SK-N-SH (cell line): Measurements from ENCODE around the gene ATG7. TPM values are rescaled to one million over a fixed set of nuclear protein-coding genes. Genes with fewer than 3 reads are reported as not detected.

Source experiments
- CTCF ChIA-PET: fragments of 300-600, 350-600 bp; formaldehyde crosslinking; extraction: SDS; loops from one replicate; lab custom pipeline; 2021; lab: Yijun Ruan, JAX
- POLR2A ChIA-PET: fragments of 350-600 bp; sonication (Branson Sonifier 250); formaldehyde crosslinking; extraction: SDS; loops from one replicate; lab custom pipeline; 2020; ENCODE audit warnings: antibody characterized with exemption, inconsistent platforms; lab: Yijun Ruan, JAX
- DNase-seq: peaks from one replicate; pipeline ENCODE4 v3.0.0; 2012
- H2AFZ ChIP-seq: fragments of 200-600 bp; sonication (generic); 2 replicates; pipeline ENCODE4 v1.8.1; 2016; ENCODE audit warnings: antibody characterized with exemption, mild to moderate bottlenecking, low read depth
- H3F3A ChIP-seq: fragments of 200-600 bp; sonication (generic); replicated peaks from 2 replicates; pipeline ENCODE3; 2016; ENCODE audit warnings: antibody characterized with exemption, mild to moderate bottlenecking; ENCODE audit not compliant: insufficient read depth
- H3K27ac ChIP-seq, 2 experiments: fragments of 200-500 bp in 1 of 2; fragments of 200-600 bp in 1 of 2; sonication (Bioruptor generic) in 1 of 2; sonication (generic), shearing (Covaris generic) in 1 of 2; 2 replicates each; pipeline versions ENCODE4 v1.5.1 to v1.6.1; 2014 to 2016; ENCODE audit warnings: low read depth in 2 of 2, inconsistent platforms in 1 of 2, low read length in 1 of 2, mild to moderate bottlenecking in 1 of 2, mixed read lengths in 1 of 2
- H3K27me3 ChIP-seq: fragments of 200-600 bp; sonication (generic), shearing (Covaris generic); 2 replicates; pipeline ENCODE4 v1.6.1; 2016; ENCODE audit warnings: mixed run types; ENCODE audit not compliant: insufficient read depth
- H3K36me3 ChIP-seq, 2 experiments: fragments of 200-500 bp in 1 of 2; fragments of 200-600 bp in 1 of 2; sonication (Bioruptor generic) in 1 of 2; sonication (generic) in 1 of 2; replicated peaks in 1 of 2; 2 replicates each; pipeline versions ENCODE3 to v1.5.1; 2014 to 2016; ENCODE audit warnings: low read length in 1 of 2, mild to moderate bottlenecking in 1 of 2; ENCODE audit not compliant: insufficient read depth in 2 of 2, control insufficient read depth in 1 of 2
- H3K4me1 ChIP-seq, 2 experiments: fragments of 200-500 bp in 1 of 2; fragments of 200-600 bp in 1 of 2; sonication (Bioruptor generic) in 1 of 2; sonication (generic), shearing (Covaris generic) in 1 of 2; 2 replicates each; pipeline versions ENCODE4 v1.5.1 to v1.6.1; 2014 to 2016; ENCODE audit warnings: low read depth in 1 of 2, low read length in 1 of 2, mixed run types in 1 of 2; ENCODE audit not compliant: insufficient read depth in 2 of 2, control insufficient read depth in 1 of 2
- H3K4me2 ChIP-seq: fragments of 200-600 bp; sonication (generic), shearing (Covaris generic); 2 replicates; pipeline ENCODE4 v1.6.1; 2017; ENCODE audit warnings: mixed run types
- H3K4me3 ChIP-seq, 2 experiments: fragments of 200-500 bp in 1 of 2; fragments of 200-600 bp in 1 of 2; sonication (Bioruptor generic) in 1 of 2; sonication (generic), shearing (Covaris generic) in 1 of 2; 2 replicates each; pipeline versions ENCODE4 v1.5.1 to v1.8.1; 2014 to 2016; ENCODE audit warnings: low read depth in 2 of 2, inconsistent platforms in 1 of 2, low read length in 1 of 2, mild to moderate bottlenecking in 1 of 2, mixed read lengths in 1 of 2, moderate library complexity in 1 of 2
- H3K79me2 ChIP-seq: fragments of 200-600 bp; sonication (generic); 2 replicates; pipeline ENCODE4 v1.8.1; 2017; ENCODE audit warnings: mild to moderate bottlenecking; ENCODE audit not compliant: insufficient read depth
- H3K9ac ChIP-seq: fragments of 200-600 bp; sonication (generic); 2 replicates; pipeline ENCODE4 v1.6.1; 2017; ENCODE audit warnings: mixed run types
- H3K9me2 ChIP-seq: fragments of 200-600 bp; sonication (generic); 2 replicates; pipeline ENCODE4 v1.6.1; 2017; ENCODE audit warnings: mixed run types
- H3K9me3 ChIP-seq: fragments of 200-600 bp; sonication (generic); 2 replicates; pipeline ENCODE4 v1.6.1; 2017; ENCODE audit warnings: mixed run types, mild to moderate bottlenecking, moderate library complexity
- H4K20me1 ChIP-seq: fragments of 200-600 bp; sonication (generic); 2 replicates; pipeline ENCODE4 v1.6.1; 2017; ENCODE audit warnings: mild to moderate bottlenecking, mixed run types; ENCODE audit not compliant: insufficient read depth
- CHD2 ChIP-seq: fragments of 150-350 bp; IDR thresholded peaks from 2 replicates; pipeline ENCODE4 v1.6.1; 2018; ENCODE audit warnings: low read length; ENCODE audit not compliant: partially characterized antibody
- EP300 ChIP-seq, 2 experiments: IDR thresholded peaks; 2 replicates each; pipeline versions ENCODE4 v1.4.0 to v1.6.1; 2012; ENCODE audit warnings: borderline replicate concordance in 1 of 2, low read depth in 1 of 2, low read length in 1 of 2
- FOXJ3 ChIP-seq: sonication (generic); formaldehyde crosslinking; IDR thresholded peaks from 2 replicates; pipeline ENCODE4 v1.5.1; 2020; ENCODE audit warnings: mild to moderate bottlenecking, missing genetic modification reagents
- FOXM1 ChIP-seq: IDR thresholded peaks from 2 replicates; pipeline ENCODE4 v1.4.0; 2012; ENCODE audit warnings: low read depth, mild to moderate bottlenecking
- GATA2 ChIP-seq: sonication (generic); formaldehyde crosslinking; IDR thresholded peaks from 2 replicates; pipeline ENCODE4 v1.5.0; 2020; ENCODE audit warnings: mild to moderate bottlenecking, missing genetic modification reagents
- MXI1 ChIP-seq: IDR thresholded peaks from 2 replicates; pipeline ENCODE4 v1.6.1; 2012; ENCODE audit warnings: mild to moderate bottlenecking, low read depth, low read length, improper control_type of control experiment
- NRF1 ChIP-seq: IDR thresholded peaks from 2 replicates; pipeline ENCODE4 v1.6.1; 2012; ENCODE audit warnings: low read depth, mild to moderate bottlenecking, low read length
- RAD21 ChIP-seq: IDR thresholded peaks from 2 replicates; pipeline ENCODE4 v1.6.1; 2012; ENCODE audit warnings: mild to moderate bottlenecking, low read length
- RCOR1 ChIP-seq: fragments of 150-350 bp; IDR thresholded peaks from 2 replicates; pipeline ENCODE4 v1.6.1; 2017; ENCODE audit warnings: antibody characterized with exemption, low read length
- SIN3A ChIP-seq: IDR thresholded peaks from 2 replicates; pipeline ENCODE4 v1.6.1; 2012; ENCODE audit warnings: low read depth, mild to moderate bottlenecking, low read length, moderate library complexity, borderline replicate concordance
- SMC3 ChIP-seq: IDR thresholded peaks from 2 replicates; pipeline ENCODE4 v1.6.1; 2012; ENCODE audit warnings: low read depth, low read length, improper control_type of control experiment
- TCF12 ChIP-seq: IDR thresholded peaks from 2 replicates; pipeline ENCODE4 v1.4.0; 2012
- WGBS: methylation state at CpG from one replicate; pipeline ENCODE4 v1.1.6; 2017; ENCODE audit warnings: low lambda C conversion rate; 5-methylcytosine and 5-hydroxymethylcytosine counted together
- polyA plus RNA-seq, 3 experiments: library from polyadenylated mRNA; depleted of rRNA; stranded (reverse); fragments of >200 nt; gene quantifications; 2 replicates each; pipeline ENCODE4 v1.2.3, GENCODE V29; 2012
- small RNA-seq, 7 experiments: library from RNA; depleted of rRNA; stranded (forward); fragments of <200 nt; gene quantifications; one replicate each; pipeline ENCODE3, GENCODE V24; 2012
- TF ChIP-seq, protein P1 (sequence below): IDR thresholded peaks from 2 replicates; pipeline ENCODE4 v1.4.0; 2012; ENCODE audit warnings: low read depth, borderline replicate concordance

The ATG7 gene
- polyA plus RNA-seq, 1 of the 3 experiments (the other 2 are of a cell fraction), result 29.5 TPM

DNA sequence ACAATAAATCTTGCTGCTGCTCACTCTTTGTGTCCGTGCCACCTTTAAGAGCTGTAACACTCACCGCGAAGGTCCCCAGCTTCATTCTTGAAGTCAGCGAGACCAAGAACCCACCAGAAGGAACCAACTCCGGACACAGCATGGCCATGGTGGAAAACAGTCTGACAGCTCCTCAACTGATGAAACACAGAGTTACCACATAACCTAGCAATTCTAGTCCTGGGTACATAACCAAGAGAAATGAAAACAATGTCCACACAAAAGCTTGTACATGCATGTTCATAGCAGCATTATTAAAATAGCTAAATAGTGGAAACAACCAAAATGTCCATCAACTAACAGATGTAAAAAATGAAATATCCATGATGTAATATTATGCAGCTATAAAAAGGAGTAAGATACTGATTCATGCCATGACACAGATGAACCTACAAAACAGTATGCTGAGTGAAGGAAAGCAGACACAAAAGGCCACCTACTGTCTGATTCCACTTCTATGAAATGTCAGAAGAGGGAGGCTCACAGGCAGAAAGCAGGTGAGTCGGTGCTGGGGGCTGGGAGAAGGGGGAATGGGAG lies 334.8 kb downstream of the ATG7 start:
- H3K4me3 ChIP-seq, result no peak overlapping the region
- H3K9ac ChIP-seq, result no peak overlapping the region
- POLR2A ChIA-PET, result no interaction called here
- 94% methylated on average over 6 of the region's 6 CpGs for WGBS
- no peak overlapping the region for H3K4me2 ChIP-seq
- TF ChIP-seq GATA2 (CRISPR knock-in tag) (no peak), CHD2 (no peak), FOXJ3 (CRISPR knock-in tag) (no peak), FOXM1 (no peak), RAD21 (no peak), EP300 (IDR thresholded peaks at IDR 0.05; ENCODE audit: borderline replicate concordance in 1 of 2, low read depth in 1 of 2, low read length in 1 of 2) (no peak), SMC3 (no peak), NRF1 (no peak), SIN3A (no peak), RCOR1 (no peak), MXI1 (no peak), TCF12 (no peak)
- TF ChIP-seq, protein P1, sequence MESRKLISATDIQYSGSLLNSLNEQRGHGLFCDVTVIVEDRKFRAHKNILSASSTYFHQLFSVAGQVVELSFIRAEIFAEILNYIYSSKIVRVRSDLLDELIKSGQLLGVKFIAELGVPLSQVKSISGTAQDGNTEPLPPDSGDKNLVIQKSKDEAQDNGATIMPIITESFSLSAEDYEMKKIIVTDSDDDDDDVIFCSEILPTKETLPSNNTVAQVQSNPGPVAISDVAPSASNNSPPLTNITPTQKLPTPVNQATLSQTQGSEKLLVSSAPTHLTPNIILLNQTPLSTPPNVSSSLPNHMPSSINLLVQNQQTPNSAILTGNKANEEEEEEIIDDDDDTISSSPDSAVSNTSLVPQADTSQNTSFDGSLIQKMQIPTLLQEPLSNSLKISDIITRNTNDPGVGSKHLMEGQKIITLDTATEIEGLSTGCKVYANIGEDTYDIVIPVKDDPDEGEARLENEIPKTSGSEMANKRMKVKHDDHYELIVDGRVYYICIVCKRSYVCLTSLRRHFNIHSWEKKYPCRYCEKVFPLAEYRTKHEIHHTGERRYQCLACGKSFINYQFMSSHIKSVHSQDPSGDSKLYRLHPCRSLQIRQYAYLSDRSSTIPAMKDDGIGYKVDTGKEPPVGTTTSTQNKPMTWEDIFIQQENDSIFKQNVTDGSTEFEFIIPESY, result no peak
- TF ChIP-seq, all 33 proteins: peak for 0
- Histone ChIP-seq H3K9me3 (no peaks in the 10 kb centered on the region), H3F3A (peaks cover 37% of the 10 kb centered on the region), H3K79me2 (peaks cover 96% of the 10 kb centered on the region), H4K20me1 (peaks cover 96% of the 10 kb centered on the region), H2AFZ (no peak overlapping the region), H3K27ac (peak overlapping the region in 1 of 2 experiments; percentile 22; a peak in 1 of 4 replicates), H3K9me2 (no peaks in the 10 kb centered on the region), H3K4me1 (peaks cover 28 to 37% of the 10 kb centered on the region in 2 experiments; a peak in 3 of 4 replicates), H3K36me3 (peaks cover 0 to 11% of the 10 kb centered on the region in 2 experiments), H3K27me3 (no peaks in the 10 kb centered on the region)
- CTCF ChIA-PET, result interaction anchor here (1.4 to 2.4 kb wide), 2 partner anchors 10 to 31 kb away, joined by 3 to 7 read pairs; no protein-coding TSS in a partner anchor
- DNase-seq, result no peak

Small RNAs within 50 kb of the gene (small RNA-seq; reads per million reads assigned to genes)
- gene AC022001.1 (0 to 1.1 (median 0) reads per million in 7 experiments), gene AC026185.1 (0 reads per million in 7 experiments), gene AC083855.1 (0 reads per million in 7 experiments)

Other genes with a start within 250 kb of the ATG7 start
- gene HRH1, start 117.9 kb upstream of the ATG7 start, polyA plus RNA-seq (2012; rRNA removed), result 6.2 and 7.7 TPM in 2 replicates